Caco-2 (cell line): ENCODE measurements around the gene CORO2A. TPM values are rescaled to one million over a fixed set of nuclear protein-coding genes. Genes with fewer than 3 reads are reported as not detected.

Experiments
- BruUV-seq: library from RNA; stranded (reverse); fragments of 400-500 nt; replicated peaks from 2 replicates; lab custom pipeline; 2021; lab: Mats Ljungman, UMichigan
- CTCF ChIA-PET: fragments of 300-600 bp; sonication (Branson Sonifier 250); formaldehyde crosslinking; loops from one replicate; lab custom pipeline; 2022; ENCODE audit warnings: antibody characterized with exemption; lab: Charles Lee
- POLR2A ChIA-PET: fragments of 300-600 bp; sonication (Branson Sonifier 250); formaldehyde crosslinking; loops from one replicate; lab custom pipeline; 2022; ENCODE audit warnings: antibody characterized with exemption; lab: Charles Lee
- DNase-seq, 2 experiments: peaks; one replicate each; pipeline versions ENCODE4 v3.0.0 to v3.0.0-alpha.2; 2020 to 2022
- H3K27me3 ChIP-seq: replicated peaks from 2 replicates; pipeline ENCODE4 v1.6.0; 2011; ENCODE audit warnings: low read length; ENCODE audit not compliant: control insufficient read depth, insufficient read depth
- H3K36me3 ChIP-seq: 2 replicates; pipeline ENCODE4 v1.5.1; 2011; ENCODE audit warnings: low read length; ENCODE audit not compliant: control insufficient read depth, insufficient read depth
- H3K4me1 ChIP-seq: fragments of 250-450 bp; sonication (Bioruptor Pico); 2 replicates; pipeline ENCODE4 v1.5.1; 2020; ENCODE audit warnings: mild to moderate bottlenecking
- H3K4me3 ChIP-seq: 2 replicates; pipeline ENCODE4 v1.5.1; 2011; ENCODE audit warnings: low read depth, mild to moderate bottlenecking, control low read depth, low read length
- H3K9me3 ChIP-seq: fragments of 250-450 bp; sonication (Bioruptor Pico); 2 replicates; pipeline ENCODE4 v1.5.1; 2020; ENCODE audit warnings: mild to moderate bottlenecking, moderate library complexity
- H3K27ac Mint-ChIP-seq: one replicate; pipeline ENCODE4 v1.8.0; 2022; ENCODE audit warnings: mixed read lengths; ENCODE audit not compliant: unreplicated experiment
- H3K27me3 Mint-ChIP-seq: one replicate; pipeline ENCODE4 v1.8.0; 2022; ENCODE audit warnings: mixed read lengths; ENCODE audit not compliant: insufficient read depth, unreplicated experiment
- H3K36me3 Mint-ChIP-seq: one replicate; pipeline ENCODE4 v1.8.0; 2022; ENCODE audit warnings: mild to moderate bottlenecking, mixed read lengths; ENCODE audit not compliant: insufficient read depth, unreplicated experiment
- H3K4me1 Mint-ChIP-seq: one replicate; pipeline ENCODE4 v1.8.0; 2022; ENCODE audit warnings: low read depth, mixed read lengths; ENCODE audit not compliant: unreplicated experiment
- H3K4me3 Mint-ChIP-seq: one replicate; pipeline ENCODE4 v1.8.0; 2022; ENCODE audit warnings: mild to moderate bottlenecking, moderate library complexity, mixed read lengths; ENCODE audit not compliant: unreplicated experiment
- H3K9me3 Mint-ChIP-seq: one replicate; pipeline ENCODE4 v1.8.0; 2022; ENCODE audit warnings: mixed read lengths; ENCODE audit not compliant: unreplicated experiment
- intact Hi-C: fragments of 100-400 bp; cut with micrococcal nuclease; formaldehyde crosslinking; loops from one replicate; pipeline ENCODE4 v1.10.0; 2022; ENCODE audit not compliant: unreplicated experiment
- total RNA-seq: library from RNA; stranded (reverse); gene quantifications from 2 replicates; pipeline ENCODE4 v1.2.3, GENCODE V29; 2022
- TF ChIP-seq, protein P1 (sequence below), 2 experiments: fragments of 200-600 bp in 1 of 2; IDR thresholded peaks; 1 replicate in 1 of 2; 2 replicates in 1 of 2; pipeline versions ENCODE4 v1.5.1 to v1.8.0; 2011 to 2022; ENCODE audit warnings: antibody characterized with exemption in 1 of 2, control low read depth in 1 of 2, inconsistent platforms in 1 of 2, low read depth in 1 of 2, low read length in 1 of 2, mild to moderate bottlenecking in 1 of 2, moderate library complexity in 1 of 2; ENCODE audit not compliant: insufficient read depth in 1 of 2, severe bottlenecking in 1 of 2, unreplicated experiment in 1 of 2

CORO2A gene
- total RNA-seq, 1 experiment from 2014 or later, result 18.9 TPM

DNA sequence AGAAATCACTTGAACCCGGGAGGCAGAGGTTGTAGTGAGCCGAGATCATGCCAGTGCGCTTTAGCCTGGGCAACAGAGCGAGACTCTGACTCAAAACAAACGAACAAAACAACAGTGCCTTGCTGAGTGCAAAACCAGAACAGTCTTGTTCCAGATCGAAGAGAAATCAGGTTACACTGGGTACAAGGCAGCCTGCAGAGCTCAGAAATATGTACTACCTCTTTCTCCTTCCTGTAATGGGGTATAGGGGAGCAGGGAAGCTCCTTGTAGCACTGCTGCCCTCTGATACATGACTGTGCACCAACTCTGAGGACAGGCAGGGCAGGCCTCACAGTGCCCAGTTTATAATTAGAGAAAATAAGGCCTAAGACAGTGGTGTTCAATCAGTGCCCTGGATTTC is 38.4 kb upstream of the CORO2A start:
- TF ChIP-seq, protein P1, sequence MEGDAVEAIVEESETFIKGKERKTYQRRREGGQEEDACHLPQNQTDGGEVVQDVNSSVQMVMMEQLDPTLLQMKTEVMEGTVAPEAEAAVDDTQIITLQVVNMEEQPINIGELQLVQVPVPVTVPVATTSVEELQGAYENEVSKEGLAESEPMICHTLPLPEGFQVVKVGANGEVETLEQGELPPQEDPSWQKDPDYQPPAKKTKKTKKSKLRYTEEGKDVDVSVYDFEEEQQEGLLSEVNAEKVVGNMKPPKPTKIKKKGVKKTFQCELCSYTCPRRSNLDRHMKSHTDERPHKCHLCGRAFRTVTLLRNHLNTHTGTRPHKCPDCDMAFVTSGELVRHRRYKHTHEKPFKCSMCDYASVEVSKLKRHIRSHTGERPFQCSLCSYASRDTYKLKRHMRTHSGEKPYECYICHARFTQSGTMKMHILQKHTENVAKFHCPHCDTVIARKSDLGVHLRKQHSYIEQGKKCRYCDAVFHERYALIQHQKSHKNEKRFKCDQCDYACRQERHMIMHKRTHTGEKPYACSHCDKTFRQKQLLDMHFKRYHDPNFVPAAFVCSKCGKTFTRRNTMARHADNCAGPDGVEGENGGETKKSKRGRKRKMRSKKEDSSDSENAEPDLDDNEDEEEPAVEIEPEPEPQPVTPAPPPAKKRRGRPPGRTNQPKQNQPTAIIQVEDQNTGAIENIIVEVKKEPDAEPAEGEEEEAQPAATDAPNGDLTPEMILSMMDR (IDR thresholded peaks at IDR 0.05; ENCODE audit: insufficient read depth in 1 of 2, low read depth in 1 of 2, low read length in 1 of 2, severe bottlenecking in 1 of 2, unreplicated experiment in 1 of 2), result no peak
- peaks cover 38% of the 10 kb centered on the region for H3K4me1 Mint-ChIP-seq
- Histone ChIP-seq H3K4me3 (no peak overlapping the region), H3K27me3 (no peaks in the 10 kb centered on the region), H3K9me3 (no peaks in the 10 kb centered on the region), H3K4me1 (peaks cover 79% of the 10 kb centered on the region), H3K36me3 (peaks cover 1% of the 10 kb centered on the region; the same call in 1 of the 2 replicates)
- no TSS peak for BruUV-seq
- POLR2A ChIA-PET, result no interaction called here
- H3K27ac Mint-ChIP-seq, result peak overlapping the region; percentile 71
- no peaks in the 10 kb centered on the region for H3K27me3 Mint-ChIP-seq
- CTCF ChIA-PET, result no interaction called here
- H3K9me3 Mint-ChIP-seq, result no peaks in the 10 kb centered on the region
- no peak overlapping the region for H3K4me3 Mint-ChIP-seq
- no peak for DNase-seq
- peaks cover 14% of the 10 kb centered on the region for H3K36me3 Mint-ChIP-seq
- intact Hi-C loops, result loop anchor here (1.0 kb wide), 1 partner anchor 33 kb away; no protein-coding TSS in a partner anchor

GRCh38 chr9:98230304-98230703 is 37.9 kb upstream of the CORO2A start:
- POLR2A ChIA-PET, result interaction anchor here (0.6 kb wide), 1 partner anchor 240 kb away, joined by 10 read pairs; no protein-coding TSS in a partner anchor
- Mint-ChIP-seq H3K9me3 (no peaks in the 10 kb centered on the region), H3K27me3 (no peaks in the 10 kb centered on the region), H3K36me3 (peaks cover 14% of the 10 kb centered on the region), H3K4me1 (peaks cover 38% of the 10 kb centered on the region), H3K4me3 (no peak overlapping the region), H3K27ac (peak overlapping the region; percentile 71)
- Histone ChIP-seq H3K27me3 (no peaks in the 10 kb centered on the region), H3K4me3 (no peak overlapping the region), H3K9me3 (no peaks in the 10 kb centered on the region), H3K4me1 (peaks cover 80% of the 10 kb centered on the region), H3K36me3 (peaks cover 1% of the 10 kb centered on the region; the same call in 1 of the 2 replicates)
- CTCF ChIA-PET, result interaction anchor here (1.2 kb wide), 1 partner anchor 25 kb away, joined by 3 read pairs; the partner anchor contains the start of gene TBC1D2
- peak; percentile 28 to 75 for DNase-seq
- TF ChIP-seq, protein P1 (IDR thresholded peaks at IDR 0.05; ENCODE audit: insufficient read depth in 1 of 2, low read depth in 1 of 2, low read length in 1 of 2, severe bottlenecking in 1 of 2, unreplicated experiment in 1 of 2), result no peak
- BruUV-seq, result no TSS peak
- intact Hi-C loops, result loop anchor here (1.0 kb wide), 1 partner anchor 33 kb away; no protein-coding TSS in a partner anchor

GRCh38 chr9:98229620-98230019 is 37.2 kb upstream of the CORO2A start:
- peaks cover 38% of the 10 kb centered on the region for H3K4me1 Mint-ChIP-seq
- H3K9me3 ChIP-seq, result no peaks in the 10 kb centered on the region
- H3K27me3 ChIP-seq, result no peaks in the 10 kb centered on the region
- no peak overlapping the region for H3K4me3 ChIP-seq
- peaks cover 82% of the 10 kb centered on the region for H3K4me1 ChIP-seq
- ChIA-PET POLR2A (interaction anchor here (0.5 kb wide), 1 partner anchor 875 kb away, joined by 3 read pairs; the partner anchor contains the start of gene TGFBR1), CTCF (interaction anchor here (0.6 to 1.2 kb wide), 2 partner anchors 26 to 397 kb away, joined by 3 read pairs; partner anchors contain the start of gene TBC1D2)
- no peak for DNase-seq
- TF ChIP-seq, protein P1 (IDR thresholded peaks at IDR 0.05; ENCODE audit: insufficient read depth in 1 of 2, low read depth in 1 of 2, low read length in 1 of 2, severe bottlenecking in 1 of 2, unreplicated experiment in 1 of 2), result no peak
- H3K9me3 Mint-ChIP-seq, result no peaks in the 10 kb centered on the region
- BruUV-seq, result no TSS peak
- H3K36me3 ChIP-seq, result peaks cover 1% of the 10 kb centered on the region; the same call in 1 of the 2 replicates
- intact Hi-C loops, result loop anchor here (1.0 to 2.0 kb wide), 2 partner anchors 25 to 34 kb away; partner anchors contain the start of gene TBC1D2
- H3K4me3 Mint-ChIP-seq, result no peak overlapping the region
- H3K27ac Mint-ChIP-seq, result no peak overlapping the region
- no peaks in the 10 kb centered on the region for H3K27me3 Mint-ChIP-seq
- H3K36me3 Mint-ChIP-seq, result peaks cover 14% of the 10 kb centered on the region
